Liver (tissue), 9 donors: ENCODE data around the gene PIEZO2. TPM values are rescaled to one million over a fixed set of nuclear protein-coding genes. Genes with fewer than 3 reads are reported as not detected.

Experiments
- DNase-seq: peaks from one replicate; pipeline ENCODE4 v3.0.0-alpha.2; 2017; ENCODE audit warnings: low spot score
- H3K27ac ChIP-seq, 2 donors: one replicate each; pipeline ENCODE4 v1.7.0; 2013; ENCODE audit warnings: inconsistent platforms in 2 of 2, low read length in 2 of 2, control low read depth in 1 of 2, low read depth in 1 of 2, mild to moderate bottlenecking in 1 of 2
- H3K27me3 ChIP-seq, 4 donors: one replicate each; pipeline versions ENCODE4 v1.6.1 to v1.7.0; 2013; ENCODE audit warnings: low read length in 3 of 4, inconsistent platforms in 1 of 4, mild to moderate bottlenecking in 1 of 4, moderate library complexity in 1 of 4; ENCODE audit not compliant: control insufficient read depth in 4 of 4, insufficient read depth in 4 of 4
- H3K36me3 ChIP-seq, 4 donors: one replicate each; pipeline versions ENCODE4 v1.6.1 to v1.7.0; 2013; ENCODE audit warnings: low read length in 3 of 4, mild to moderate bottlenecking in 3 of 4, low read depth in 1 of 4, moderate library complexity in 1 of 4; ENCODE audit not compliant: control insufficient read depth in 4 of 4, insufficient read depth in 3 of 4
- H3K4me1 ChIP-seq, 4 donors: one replicate each; pipeline versions ENCODE4 v1.6.1 to v1.7.0; 2013; ENCODE audit warnings: low read length in 3 of 4, mild to moderate bottlenecking in 3 of 4, moderate library complexity in 1 of 4; ENCODE audit not compliant: control insufficient read depth in 4 of 4, insufficient read depth in 4 of 4
- H3K4me3 ChIP-seq, 3 donors: one replicate each; pipeline versions ENCODE4 v1.6.1 to v1.7.0; 2013; ENCODE audit warnings: low read length in 3 of 3, control low read depth in 1 of 3, low read depth in 1 of 3, mild to moderate bottlenecking in 1 of 3
- H3K9ac ChIP-seq, 2 donors: one replicate each; pipeline ENCODE4 v1.7.0; 2013; ENCODE audit warnings: low read length in 2 of 2, mild to moderate bottlenecking in 2 of 2, moderate library complexity in 2 of 2, control low read depth in 1 of 2, low read depth in 1 of 2
- H3K9me3 ChIP-seq, 4 donors: one replicate each; pipeline versions ENCODE4 v1.6.1 to v1.7.0; 2013; ENCODE audit warnings: low read length in 3 of 4; ENCODE audit not compliant: control insufficient read depth in 4 of 4
- ATF3 ChIP-seq: IDR thresholded peaks from 2 replicates; pipeline ENCODE4 v1.6.1; 2016; ENCODE audit warnings: antibody characterized with exemption
- EGR1 ChIP-seq, 2 donors: IDR thresholded peaks; 2 replicates each; pipeline ENCODE4 v1.6.1; 2016 to 2018; ENCODE audit warnings: antibody characterized with exemption in 2 of 2, low read depth in 2 of 2
- FOXA1 ChIP-seq: IDR thresholded peaks from 2 replicates; pipeline ENCODE4 v1.6.1; 2016; ENCODE audit warnings: antibody characterized with exemption
- FOXA2 ChIP-seq: IDR thresholded peaks from 2 replicates; pipeline ENCODE4 v1.6.1; 2016; ENCODE audit warnings: antibody characterized with exemption
- GABPA ChIP-seq, 2 donors: IDR thresholded peaks in 1 of 2; conservative IDR thresholded peaks in 1 of 2; 2 replicates each; pipeline ENCODE4 v1.6.1; 2016; ENCODE audit warnings: antibody characterized with exemption in 2 of 2, mild to moderate bottlenecking in 1 of 2, moderate library complexity in 1 of 2
- HNF4A ChIP-seq, 2 donors: conservative IDR thresholded peaks; 2 replicates each; pipeline ENCODE4 v1.6.1; 2016; ENCODE audit warnings: antibody characterized with exemption in 2 of 2, mild to moderate bottlenecking in 2 of 2
- HNF4G ChIP-seq: IDR thresholded peaks from 2 replicates; pipeline ENCODE4 v1.6.1; 2016; ENCODE audit warnings: antibody characterized with exemption
- JUND ChIP-seq, 2 donors: IDR thresholded peaks; 2 replicates each; pipeline ENCODE4 v1.6.1; 2016; ENCODE audit warnings: antibody characterized with exemption in 2 of 2
- NR2F2 ChIP-seq: IDR thresholded peaks from 2 replicates; pipeline ENCODE4 v1.6.1; 2016; ENCODE audit warnings: antibody characterized with exemption
- RAD21 ChIP-seq, 2 donors: IDR thresholded peaks; 2 replicates each; pipeline ENCODE4 v1.6.1; 2016; ENCODE audit warnings: antibody characterized with exemption in 2 of 2, mild to moderate bottlenecking in 2 of 2
- RXRA ChIP-seq, 2 donors: IDR thresholded peaks; 2 replicates each; pipeline ENCODE4 v1.6.1; 2017 to 2018; ENCODE audit warnings: antibody characterized with exemption in 2 of 2, mild to moderate bottlenecking in 1 of 2
- SP1 ChIP-seq: IDR thresholded peaks from 2 replicates; pipeline ENCODE4 v1.6.1; 2018; ENCODE audit warnings: antibody characterized with exemption, mild to moderate bottlenecking
- TAF1 ChIP-seq: conservative IDR thresholded peaks from 2 replicates; pipeline ENCODE4 v1.6.1; 2016; ENCODE audit warnings: antibody characterized with exemption, mild to moderate bottlenecking
- YY1 ChIP-seq: IDR thresholded peaks from 2 replicates; pipeline ENCODE4 v1.6.1; 2016; ENCODE audit warnings: antibody characterized with exemption, mild to moderate bottlenecking
- WGBS: extraction: QIAGEN DNeasy Blood & Tissue Kit; methylation state at CpG from one replicate; pipeline ENCODE4 v1.1.7; 2013; 5-methylcytosine and 5-hydroxymethylcytosine counted together
- polyA plus RNA-seq, 2 donors: library from polyadenylated mRNA; stranded (reverse) in 1 of 2; unstranded in 1 of 2; fragments of 200-250 nt in 1 of 2; fragments of >200 nt in 1 of 2; fragmentation: Nextera tagmentation in 1 of 2; extraction: Ambion mirVana in 1 of 2; gene quantifications; one replicate each; pipeline versions ENCODE4 v1.2.1 to v1.2.3, GENCODE V29; 2013 to 2015
- total RNA-seq, 2 donors: library from RNA; depleted of rRNA; stranded (reverse); fragments of >200 nt; gene quantifications; one replicate each; pipeline ENCODE4 v1.2.3, GENCODE V29; 2014
- TF ChIP-seq, protein P1 (sequence below): IDR thresholded peaks from 2 replicates; pipeline ENCODE4 v1.6.1; 2016; ENCODE audit warnings: antibody characterized with exemption, mild to moderate bottlenecking
- TF ChIP-seq, protein P2 (sequence below): IDR thresholded peaks from 2 replicates; pipeline ENCODE4 v1.6.1; 2016; ENCODE audit warnings: antibody characterized with exemption
- TF ChIP-seq, protein P3 (sequence below): IDR thresholded peaks from 2 replicates; pipeline ENCODE4 v1.6.1; 2016; ENCODE audit warnings: antibody characterized with exemption
- TF ChIP-seq, protein P4 (sequence below): fragments of 150-350 bp; IDR thresholded peaks from 2 replicates; pipeline ENCODE4 v1.5.1; 2017; ENCODE audit warnings: improper control_type of control experiment, low read depth, low read length; ENCODE audit not compliant: missing input control
- donor health status: healthy.
- donor health status: healthy.
- donor health status: healthy.
- donor health status: healthy.
- donor health status: healthy.

Gene PIEZO2
- total and polyA plus RNA-seq, 4 donors = 1.1 to 12.3 (median 4.8) TPM

DNA sequence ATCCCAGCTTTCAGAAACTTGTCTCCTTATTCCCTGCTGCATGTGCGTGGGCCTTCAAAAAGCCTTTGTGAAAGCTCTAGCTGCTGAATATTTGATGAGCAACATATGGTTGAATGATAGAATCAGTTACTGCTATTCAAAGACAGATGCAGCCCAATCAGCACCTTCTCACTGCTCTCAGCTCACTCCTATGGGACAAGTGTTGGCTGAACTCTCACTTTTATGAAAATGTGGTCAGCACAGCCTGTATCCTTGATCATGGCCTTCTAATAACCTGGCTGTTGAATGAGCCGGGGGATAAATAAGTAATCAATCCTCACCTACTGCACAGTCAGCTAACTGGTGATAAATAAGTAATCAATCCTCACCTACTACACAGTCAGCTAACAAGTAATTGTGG lies 103.2 kb downstream of the PIEZO2 start (continued):
- TF ChIP-seq, protein P1, sequence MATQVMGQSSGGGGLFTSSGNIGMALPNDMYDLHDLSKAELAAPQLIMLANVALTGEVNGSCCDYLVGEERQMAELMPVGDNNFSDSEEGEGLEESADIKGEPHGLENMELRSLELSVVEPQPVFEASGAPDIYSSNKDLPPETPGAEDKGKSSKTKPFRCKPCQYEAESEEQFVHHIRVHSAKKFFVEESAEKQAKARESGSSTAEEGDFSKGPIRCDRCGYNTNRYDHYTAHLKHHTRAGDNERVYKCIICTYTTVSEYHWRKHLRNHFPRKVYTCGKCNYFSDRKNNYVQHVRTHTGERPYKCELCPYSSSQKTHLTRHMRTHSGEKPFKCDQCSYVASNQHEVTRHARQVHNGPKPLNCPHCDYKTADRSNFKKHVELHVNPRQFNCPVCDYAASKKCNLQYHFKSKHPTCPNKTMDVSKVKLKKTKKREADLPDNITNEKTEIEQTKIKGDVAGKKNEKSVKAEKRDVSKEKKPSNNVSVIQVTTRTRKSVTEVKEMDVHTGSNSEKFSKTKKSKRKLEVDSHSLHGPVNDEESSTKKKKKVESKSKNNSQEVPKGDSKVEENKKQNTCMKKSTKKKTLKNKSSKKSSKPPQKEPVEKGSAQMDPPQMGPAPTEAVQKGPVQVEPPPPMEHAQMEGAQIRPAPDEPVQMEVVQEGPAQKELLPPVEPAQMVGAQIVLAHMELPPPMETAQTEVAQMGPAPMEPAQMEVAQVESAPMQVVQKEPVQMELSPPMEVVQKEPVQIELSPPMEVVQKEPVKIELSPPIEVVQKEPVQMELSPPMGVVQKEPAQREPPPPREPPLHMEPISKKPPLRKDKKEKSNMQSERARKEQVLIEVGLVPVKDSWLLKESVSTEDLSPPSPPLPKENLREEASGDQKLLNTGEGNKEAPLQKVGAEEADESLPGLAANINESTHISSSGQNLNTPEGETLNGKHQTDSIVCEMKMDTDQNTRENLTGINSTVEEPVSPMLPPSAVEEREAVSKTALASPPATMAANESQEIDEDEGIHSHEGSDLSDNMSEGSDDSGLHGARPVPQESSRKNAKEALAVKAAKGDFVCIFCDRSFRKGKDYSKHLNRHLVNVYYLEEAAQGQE = no peak
- TF ChIP-seq SP1 (no peak), YY1 (no peak), NR2F2 (no peak), EGR1 (IDR thresholded peaks at IDR 0.05; ENCODE audit: low read depth in 2 of 2) (no peak), JUND (IDR thresholded peaks at IDR 0.05) (no peak)
- TF ChIP-seq, protein P2, sequence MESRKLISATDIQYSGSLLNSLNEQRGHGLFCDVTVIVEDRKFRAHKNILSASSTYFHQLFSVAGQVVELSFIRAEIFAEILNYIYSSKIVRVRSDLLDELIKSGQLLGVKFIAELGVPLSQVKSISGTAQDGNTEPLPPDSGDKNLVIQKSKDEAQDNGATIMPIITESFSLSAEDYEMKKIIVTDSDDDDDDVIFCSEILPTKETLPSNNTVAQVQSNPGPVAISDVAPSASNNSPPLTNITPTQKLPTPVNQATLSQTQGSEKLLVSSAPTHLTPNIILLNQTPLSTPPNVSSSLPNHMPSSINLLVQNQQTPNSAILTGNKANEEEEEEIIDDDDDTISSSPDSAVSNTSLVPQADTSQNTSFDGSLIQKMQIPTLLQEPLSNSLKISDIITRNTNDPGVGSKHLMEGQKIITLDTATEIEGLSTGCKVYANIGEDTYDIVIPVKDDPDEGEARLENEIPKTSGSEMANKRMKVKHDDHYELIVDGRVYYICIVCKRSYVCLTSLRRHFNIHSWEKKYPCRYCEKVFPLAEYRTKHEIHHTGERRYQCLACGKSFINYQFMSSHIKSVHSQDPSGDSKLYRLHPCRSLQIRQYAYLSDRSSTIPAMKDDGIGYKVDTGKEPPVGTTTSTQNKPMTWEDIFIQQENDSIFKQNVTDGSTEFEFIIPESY = no peak

GRCh38 chr18:11043694-11044093 lies 105.7 kb downstream of the PIEZO2 start:
- 55% methylated on average over 7 of the region's 7 CpGs for WGBS
- Histone ChIP-seq H3K36me3 (no peaks in the 10 kb centered on the region), H3K4me1 (peaks cover 0 to 21% (median 6%) of the 10 kb centered on the region in 4 donors), H3K27ac (no peak overlapping the region), H3K27me3 (no peaks in the 10 kb centered on the region), H3K9ac (no peak overlapping the region), H3K4me3 (no peak overlapping the region), H3K9me3 (no peaks in the 10 kb centered on the region)
- TF ChIP-seq ATF3 (peak; percentile 53), EGR1 (IDR thresholded peaks at IDR 0.05; ENCODE audit: low read depth in 2 of 2) (no peak), SP1 (peak; percentile 29), HNF4G (no peak), JUND (IDR thresholded peaks at IDR 0.05) (no peak), TAF1 (no peak), NR2F2 (no peak), FOXA2 (no peak), RXRA (IDR thresholded peaks at IDR 0.05) (peak; percentile 94 to 98), FOXA1 (no peak), YY1 (no peak), HNF4A (conservative IDR thresholded peaks at IDR 0.05) (peak; percentile 41 to 50), GABPA (IDR thresholded peaks at IDR 0.05 in 1 of 2, conservative IDR thresholded peaks at IDR 0.05 in 1 of 2) (no peak), RAD21 (IDR thresholded peaks at IDR 0.05) (peak in 1 of 2 donors; percentile 47)
- TF ChIP-seq, protein P3, sequence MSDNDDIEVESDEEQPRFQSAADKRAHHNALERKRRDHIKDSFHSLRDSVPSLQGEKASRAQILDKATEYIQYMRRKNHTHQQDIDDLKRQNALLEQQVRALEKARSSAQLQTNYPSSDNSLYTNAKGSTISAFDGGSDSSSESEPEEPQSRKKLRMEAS = no peak
- TF ChIP-seq, protein P4, sequence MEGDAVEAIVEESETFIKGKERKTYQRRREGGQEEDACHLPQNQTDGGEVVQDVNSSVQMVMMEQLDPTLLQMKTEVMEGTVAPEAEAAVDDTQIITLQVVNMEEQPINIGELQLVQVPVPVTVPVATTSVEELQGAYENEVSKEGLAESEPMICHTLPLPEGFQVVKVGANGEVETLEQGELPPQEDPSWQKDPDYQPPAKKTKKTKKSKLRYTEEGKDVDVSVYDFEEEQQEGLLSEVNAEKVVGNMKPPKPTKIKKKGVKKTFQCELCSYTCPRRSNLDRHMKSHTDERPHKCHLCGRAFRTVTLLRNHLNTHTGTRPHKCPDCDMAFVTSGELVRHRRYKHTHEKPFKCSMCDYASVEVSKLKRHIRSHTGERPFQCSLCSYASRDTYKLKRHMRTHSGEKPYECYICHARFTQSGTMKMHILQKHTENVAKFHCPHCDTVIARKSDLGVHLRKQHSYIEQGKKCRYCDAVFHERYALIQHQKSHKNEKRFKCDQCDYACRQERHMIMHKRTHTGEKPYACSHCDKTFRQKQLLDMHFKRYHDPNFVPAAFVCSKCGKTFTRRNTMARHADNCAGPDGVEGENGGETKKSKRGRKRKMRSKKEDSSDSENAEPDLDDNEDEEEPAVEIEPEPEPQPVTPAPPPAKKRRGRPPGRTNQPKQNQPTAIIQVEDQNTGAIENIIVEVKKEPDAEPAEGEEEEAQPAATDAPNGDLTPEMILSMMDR = no peak
- TF ChIP-seq, protein P2 = no peak
- TF ChIP-seq, protein P1 = no peak
- DNase-seq = no peak
